Measurements from ENCODE around the gene RNF43. TPM values are rescaled to one million over a fixed set of nuclear protein-coding genes. Genes with fewer than 3 reads are reported as not detected.
A peak's percentile ranks its signal among the peaks of the same experiment; 100 is the strongest.

Gene RNF43
- total and polyA plus RNA-seq, 2 of the 13 experiments (the other 11 are each of a cell fraction or from before 2014, with no cell fraction given) = 31.0 to 53.4 TPM

DNA sequence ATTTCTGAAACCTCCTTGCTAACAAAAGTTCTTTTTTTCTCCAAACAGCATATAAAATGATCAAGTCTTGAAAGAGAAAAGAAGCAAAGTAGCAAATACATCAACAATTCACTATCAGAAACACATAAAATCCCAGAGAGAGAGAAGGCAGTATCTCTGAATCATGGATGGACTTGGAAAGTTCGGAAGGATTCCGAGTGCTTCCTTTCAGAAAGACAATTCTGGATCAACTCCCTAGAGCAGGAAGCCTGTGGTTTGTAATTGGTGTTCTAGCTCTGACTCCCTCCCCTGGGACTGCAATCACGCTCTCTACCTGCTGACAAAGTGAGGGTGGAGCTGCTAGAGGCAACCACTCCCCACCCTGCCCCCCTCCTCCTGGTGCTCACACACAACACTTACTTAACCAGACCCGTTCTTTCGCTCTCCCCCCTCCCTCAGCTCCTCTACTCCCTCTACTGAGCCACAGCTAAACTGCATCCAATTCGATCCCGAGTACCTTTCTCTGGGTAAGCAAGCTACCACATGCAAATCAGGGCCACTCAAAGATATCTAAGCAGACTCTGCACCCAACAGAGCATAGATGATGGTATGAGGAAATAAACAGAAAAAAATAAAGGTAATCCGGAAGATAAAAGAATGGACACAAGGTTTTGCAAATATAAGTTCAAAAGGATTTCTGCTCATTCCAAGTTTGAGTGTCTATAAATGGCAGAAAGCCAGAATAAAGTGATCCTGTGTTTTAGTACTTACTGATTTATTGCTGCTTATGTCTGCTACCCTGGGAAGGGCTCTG lies at the start of gene RNF43 (continued):
- TF ChIP-seq ZNF414 (CRISPR knock-in tag; IDR thresholded peaks at IDR 0.05) (no peak; the same call in 1 of the 2 replicates), MAZ (IDR thresholded peaks at IDR 0.05; ENCODE audit: borderline replicate concordance, low read depth, low read length) (peak; percentile 100), MAZ (CRISPR knock-in tag; IDR thresholded peaks at IDR 0.05; ENCODE audit: low read depth) (peak; percentile 98), RFXANK (CRISPR knock-in tag; IDR thresholded peaks at IDR 0.05) (peak; percentile 79; the same call in 1 of the 2 replicates), CBX5 (CRISPR knock-in tag; IDR thresholded peaks at IDR 0.05; ENCODE audit: borderline replicate concordance) (peak; percentile 92; the same call in 1 of the 2 replicates), MTF2 (CRISPR knock-in tag; IDR thresholded peaks at IDR 0.05; ENCODE audit: borderline replicate concordance) (no peak), ZFP36L2 (CRISPR knock-in tag; IDR thresholded peaks at IDR 0.05) (no peak), ZNF556 (CRISPR knock-in tag; IDR thresholded peaks at IDR 0.05; ENCODE audit: borderline replicate concordance) (peak; percentile 88), TP53 (CRISPR knock-in tag; conservative IDR thresholded peaks at IDR 0.05) (peak; percentile 60; the same call in 1 of the 2 replicates), MED1 (CRISPR knock-in tag; IDR thresholded peaks at IDR 0.05) (peak; percentile 91), ZNF816 (CRISPR knock-in tag; IDR thresholded peaks at IDR 0.05; ENCODE audit: borderline replicate concordance) (no peak; the same call in 1 of the 2 replicates), HES4 (CRISPR knock-in tag; IDR thresholded peaks at IDR 0.05; ENCODE audit: borderline replicate concordance) (no peak), FOXO1 (CRISPR knock-in tag; IDR thresholded peaks at IDR 0.05) (peak; percentile 83), PRDM15 (CRISPR knock-in tag; IDR thresholded peaks at IDR 0.05) (peak; percentile 37; the same call in 1 of the 2 replicates), MATR3 (CRISPR knock-in tag; IDR thresholded peaks at IDR 0.05) (no peak), SALL2 (CRISPR knock-in tag; IDR thresholded peaks at IDR 0.05) (peak; percentile 99), DRAP1 (CRISPR knock-in tag; IDR thresholded peaks at IDR 0.05) (peak; percentile 95), ZNF331 (CRISPR knock-in tag; IDR thresholded peaks at IDR 0.05) (peak; percentile 79; the same call in 1 of the 2 replicates), ISL2 (CRISPR knock-in tag; IDR thresholded peaks at IDR 0.05) (peak; percentile 89), ZFP62 (CRISPR knock-in tag; IDR thresholded peaks at IDR 0.05) (no peak), MXD1 (CRISPR knock-in tag; IDR thresholded peaks at IDR 0.05) (peak; percentile 23; the same call in 1 of the 2 replicates)
- TF ChIP-seq, protein P1, sequence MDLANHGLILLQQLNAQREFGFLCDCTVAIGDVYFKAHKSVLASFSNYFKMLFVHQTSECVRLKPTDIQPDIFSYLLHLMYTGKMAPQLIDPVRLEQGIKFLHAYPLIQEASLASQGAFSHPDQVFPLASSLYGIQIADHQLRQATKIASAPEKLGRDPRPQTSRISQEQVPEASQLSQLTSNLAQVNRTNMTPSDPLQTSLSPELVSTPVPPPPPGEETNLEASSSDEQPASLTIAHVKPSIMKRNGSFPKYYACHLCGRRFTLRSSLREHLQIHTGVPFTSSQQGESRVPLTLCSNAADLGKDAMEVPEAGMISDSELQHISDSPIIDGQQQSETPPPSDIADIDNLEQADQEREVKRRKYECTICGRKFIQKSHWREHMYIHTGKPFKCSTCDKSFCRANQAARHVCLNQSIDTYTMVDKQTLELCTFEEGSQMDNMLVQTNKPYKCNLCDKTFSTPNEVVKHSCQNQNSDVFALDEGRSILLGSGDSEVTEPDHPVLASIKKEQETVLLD (CRISPR knock-in tag; IDR thresholded peaks at IDR 0.05; ENCODE audit: low read depth) = peak; percentile 53; the same call in 1 of the 2 replicates
